H1 (cell line): ENCODE measurements around the gene C6orf58. TPM values are rescaled to one million over a fixed set of nuclear protein-coding genes. Genes with fewer than 3 reads are reported as not detected.

ENCODE experiments used
- CTCF ChIA-PET: fragments of 300-600 bp; sonication (Branson Sonifier 250); formaldehyde crosslinking; loops from one replicate; lab custom pipeline; 2021; ENCODE audit not compliant: partially characterized antibody; lab: Charles Lee
- POLR2A ChIA-PET: fragments of 300-600 bp; sonication (Branson Sonifier 250); formaldehyde crosslinking; loops from one replicate; lab custom pipeline; 2021; ENCODE audit warnings: inconsistent platforms; ENCODE audit not compliant: partially characterized antibody; lab: Charles Lee
- DNase-seq, 2 experiments: peaks; one replicate each; pipeline versions ENCODE4 v3.0.0 to v3.0.0-alpha.2; 2010 to 2022; ENCODE audit warnings: low spot score in 2 of 2, low read depth in 1 of 2, mixed read lengths in 1 of 2
- FAIRE-seq: peaks from 2 replicates; lab custom pipeline; 2011; peaks lifted over from hg19 to GRCh38; lab: Jason Lieb, UNC
- H2AFZ ChIP-seq: 2 replicates; pipeline ENCODE4 v1.8.1; 2012; ENCODE audit warnings: low read length, inconsistent platforms
- H2AK5ac ChIP-seq: 2 replicates; pipeline ENCODE4 v1.6.1; 2013; ENCODE audit warnings: low read depth, low read length
- H2BK120ac ChIP-seq: replicated peaks from 2 replicates; pipeline ENCODE3; 2013; ENCODE audit warnings: low read depth, low read length, inconsistent platforms
- H2BK12ac ChIP-seq: 2 replicates; pipeline ENCODE4 v1.6.1; 2013; ENCODE audit warnings: low read depth, low read length
- H2BK15ac ChIP-seq: 2 replicates; pipeline ENCODE4 v1.6.1; 2013; ENCODE audit warnings: low read length
- H2BK20ac ChIP-seq: 2 replicates; pipeline ENCODE4 v1.6.1; 2013; ENCODE audit warnings: low read length
- H2BK5ac ChIP-seq: 2 replicates; pipeline ENCODE4 v1.6.1; 2013; ENCODE audit warnings: low read depth, low read length
- H3K14ac ChIP-seq: 2 replicates; pipeline ENCODE4 v1.6.1; 2013; ENCODE audit warnings: inconsistent platforms; ENCODE audit not compliant: insufficient read length
- H3K18ac ChIP-seq: 2 replicates; pipeline ENCODE4 v1.6.1; 2013; ENCODE audit warnings: low read length; ENCODE audit errors: extremely low read depth
- H3K23ac ChIP-seq: 2 replicates; pipeline ENCODE4 v1.6.1; 2013; ENCODE audit warnings: inconsistent platforms; ENCODE audit not compliant: insufficient read length
- H3K23me2 ChIP-seq: 2 replicates; pipeline ENCODE4 v1.6.1; 2013; ENCODE audit warnings: low read depth, low read length
- H3K27ac ChIP-seq: 2 replicates; pipeline ENCODE4 v1.6.1; 2011; ENCODE audit warnings: low read depth, low read length, inconsistent platforms
- H3K27me3 ChIP-seq, 4 experiments: replicated peaks in 1 of 4; 1 replicate in 1 of 4; 2 replicates in 3 of 4; pipeline versions ENCODE4 v1.6.1 to v1.8.1; 2011 to 2013; ENCODE audit warnings: low read length in 3 of 4, mild to moderate bottlenecking in 3 of 4, inconsistent platforms in 2 of 4, mixed read lengths in 2 of 4, moderate library complexity in 1 of 4; ENCODE audit not compliant: control insufficient read depth in 3 of 4, insufficient read depth in 3 of 4; ENCODE audit errors: extremely low read depth in 1 of 4
- H3K36me3 ChIP-seq, 4 experiments: 2 replicates each; pipeline versions ENCODE4 v1.6.1 to v1.8.1; 2011 to 2013; ENCODE audit warnings: mild to moderate bottlenecking in 4 of 4, low read length in 3 of 4, moderate library complexity in 2 of 4, control low read depth in 1 of 4, inconsistent platforms in 1 of 4; ENCODE audit not compliant: insufficient read depth in 4 of 4, control insufficient read depth in 2 of 4
- H3K4ac ChIP-seq: replicated peaks from 2 replicates; pipeline ENCODE3; 2013; ENCODE audit warnings: low read length, low read depth, mixed read lengths, inconsistent platforms; ENCODE audit not compliant: insufficient read length
- H3K4me1 ChIP-seq, 4 experiments: replicated peaks in 1 of 4; 1 replicate in 1 of 4; 2 replicates in 3 of 4; pipeline versions ENCODE4 v1.6.1 to v1.8.1; 2011 to 2013; ENCODE audit warnings: low read length in 3 of 4, inconsistent platforms in 2 of 4, mixed read lengths in 1 of 4; ENCODE audit not compliant: insufficient read depth in 4 of 4, control insufficient read depth in 3 of 4
- H3K4me2 ChIP-seq, 2 experiments: 2 replicates each; pipeline versions ENCODE4 v1.6.1 to v1.8.1; 2011 to 2013; ENCODE audit warnings: low read depth in 2 of 2, low read length in 2 of 2, control low read depth in 1 of 2, inconsistent platforms in 1 of 2, mild to moderate bottlenecking in 1 of 2; ENCODE audit not compliant: insufficient read depth in 1 of 2
- H3K4me3 ChIP-seq, 4 experiments: fragments of 200-600, 300-600 bp in 1 of 4; sonication (generic), shearing (Covaris generic), sonication (Bioruptor Twin) in 1 of 4; 2 replicates each; pipeline versions ENCODE4 v1.5.1 to v1.8.1; 2011 to 2016; ENCODE audit warnings: low read length in 4 of 4, low read depth in 3 of 4, control low read depth in 2 of 4, inconsistent platforms in 2 of 4, mild to moderate bottlenecking in 2 of 4, mixed read lengths in 1 of 4, moderate library complexity in 1 of 4; ENCODE audit not compliant: insufficient read depth in 2 of 4; ENCODE audit errors: extremely low read depth in 1 of 4
- H3K56ac ChIP-seq: replicated peaks from 2 replicates; pipeline ENCODE3; 2013; ENCODE audit warnings: low read depth, mild to moderate bottlenecking, mixed read lengths, low read length, inconsistent platforms; ENCODE audit not compliant: insufficient read length
- H3K79me1 ChIP-seq: 2 replicates; pipeline ENCODE4 v1.6.1; 2013; ENCODE audit warnings: low read depth, low read length, control low read depth
- H3K79me2 ChIP-seq, 2 experiments: 2 replicates each; pipeline versions ENCODE4 v1.6.1 to v1.8.1; 2012 to 2013; ENCODE audit warnings: low read length in 2 of 2, mild to moderate bottlenecking in 2 of 2, inconsistent platforms in 1 of 2; ENCODE audit not compliant: insufficient read depth in 2 of 2, control insufficient read depth in 1 of 2
- H3K9ac ChIP-seq, 4 experiments: replicated peaks in 1 of 4; 1 replicate in 1 of 4; 2 replicates in 3 of 4; pipeline versions ENCODE4 v1.6.1 to v1.8.1; 2011 to 2013; ENCODE audit warnings: low read depth in 3 of 4, low read length in 3 of 4, control low read depth in 2 of 4, mild to moderate bottlenecking in 2 of 4, moderate library complexity in 2 of 4, inconsistent platforms in 1 of 4; ENCODE audit errors: extremely low read depth in 1 of 4
- H3K9me3 ChIP-seq, 2 experiments: 2 replicates each; pipeline versions ENCODE4 v1.6.1 to v1.8.1; 2012 to 2013; ENCODE audit warnings: mild to moderate bottlenecking in 2 of 2, moderate library complexity in 2 of 2, control low read depth in 1 of 2, inconsistent platforms in 1 of 2, low read depth in 1 of 2, low read length in 1 of 2, mixed read lengths in 1 of 2; ENCODE audit not compliant: insufficient read depth in 2 of 2
- H4K20me1 ChIP-seq, 2 experiments: replicated peaks in 1 of 2; 2 replicates each; pipeline versions ENCODE3 to v1.8.1; 2011 to 2013; ENCODE audit warnings: inconsistent platforms in 2 of 2, low read length in 2 of 2, mild to moderate bottlenecking in 1 of 2; ENCODE audit not compliant: insufficient read depth in 2 of 2, control insufficient read depth in 1 of 2
- H4K5ac ChIP-seq: 2 replicates; pipeline ENCODE4 v1.6.1; 2013; ENCODE audit warnings: low read length, low read depth, mixed read lengths, inconsistent platforms; ENCODE audit not compliant: insufficient read length
- H4K8ac ChIP-seq: 2 replicates; pipeline ENCODE4 v1.8.0; 2013; ENCODE audit warnings: mild to moderate bottlenecking, moderate library complexity, low read length, inconsistent platforms; ENCODE audit not compliant: insufficient read depth; ENCODE audit errors: extremely low read depth
- H4K91ac ChIP-seq: replicated peaks from 2 replicates; pipeline ENCODE3; 2013; ENCODE audit warnings: low read length, mixed read lengths, inconsistent platforms; ENCODE audit not compliant: insufficient read length
- BACH1 ChIP-seq: IDR thresholded peaks from 2 replicates; pipeline ENCODE4 v1.6.1; 2012; ENCODE audit warnings: low read length, improper control_type of control experiment
- EZH2 ChIP-seq: fragments of 200-600 bp; sonication (generic); IDR thresholded peaks from 2 replicates; pipeline ENCODE4 v1.7.1; 2012; ENCODE audit warnings: low read depth, mild to moderate bottlenecking, moderate library complexity, low read length, inconsistent platforms; ENCODE audit not compliant: severe bottlenecking
- TCF12 ChIP-seq: IDR thresholded peaks from 2 replicates; pipeline ENCODE4 v1.6.1; 2011; ENCODE audit warnings: low read depth, mild to moderate bottlenecking, low read length
- ZNF274 ChIP-seq: IDR thresholded peaks from 2 replicates; pipeline ENCODE4 v1.7.0; 2012; ENCODE audit warnings: low read length, borderline replicate concordance; ENCODE audit errors: extremely low read depth
- WGBS, 2 experiments: shearing (Covaris generic) in 1 of 2; methylation state at CpG; one replicate each; pipeline versions ENCODE4 v1.1.6 to v1.1.7; 2013 to 2015; ENCODE audit warnings: low lambda C conversion rate in 2 of 2, mixed read lengths in 2 of 2, inconsistent platforms in 1 of 2, low coverage in 1 of 2, missing lambda C conversion rate in 1 of 2; ENCODE audit not compliant: insufficient replicate concordance in 2 of 2, insufficient coverage in 1 of 2, insufficient read length in 1 of 2; ENCODE audit errors: extremely low coverage in 1 of 2, missing lambda C conversion rate in 1 of 2; 5-methylcytosine and 5-hydroxymethylcytosine counted together
- polyA plus RNA-seq, 7 experiments: library from polyadenylated mRNA; depleted of rRNA in 3 of 7; stranded (reverse) in 5 of 7; unstranded in 2 of 7; fragments of >200 nt in 5 of 7; fragments of 200-250 nt in 2 of 7; gene quantifications; 1 replicate in 5 of 7; 2 replicates in 1 of 7; 4 replicates in 1 of 7; pipeline versions ENCODE4 v1.2.1 to v1.2.3, GENCODE V29; 2011 to 2013; ENCODE audit warnings: missing spikeins in 2 of 7, mixed read lengths in 2 of 7
- total RNA-seq: library from RNA; stranded (reverse); fragmentation: NEBNext Ultra II Directional; extraction: Animal tissue kit (Norgen Biotek cat#: 25700); gene quantifications from 2 replicates; pipeline ENCODE4 v1.2.1, GENCODE V29; 2021

Gene C6orf58
- total and polyA plus RNA-seq, 2 of the 8 experiments (the other 6 are each of a cell fraction or from before 2014, with no cell fraction given) = not detected

DNA sequence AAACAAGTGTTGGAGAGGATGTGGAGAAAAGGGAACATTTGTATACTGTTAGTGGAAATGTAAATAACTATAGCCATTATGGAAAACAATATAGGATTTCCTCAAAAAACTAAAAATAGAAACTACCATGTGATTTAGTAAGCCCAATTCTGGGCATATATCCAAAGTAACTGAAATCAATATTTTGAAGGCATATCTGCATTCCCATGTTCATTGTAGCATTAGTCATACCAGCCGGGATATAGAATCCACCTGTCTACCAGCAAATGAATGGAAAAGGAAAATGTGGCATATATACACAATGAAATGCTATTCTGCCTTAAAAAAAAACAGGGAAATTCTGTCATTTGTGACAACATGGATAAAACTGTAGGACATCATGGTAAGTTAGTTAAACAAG lies 15.3 kb upstream of the C6orf58 start:
- Histone ChIP-seq H4K20me1 (no peaks in the 10 kb centered on the region), H4K8ac (no peak overlapping the region), H3K9me3 (no peaks in the 10 kb centered on the region), H2BK20ac (no peak overlapping the region), H3K27ac (no peak overlapping the region), H3K9ac (no peak overlapping the region), H3K79me1 (no peaks in the 10 kb centered on the region), H3K23ac (no peak overlapping the region), H3K4me3 (no peak overlapping the region), H3K23me2 (no peaks in the 10 kb centered on the region), H2BK120ac (no peak overlapping the region), H3K4me1 (no peaks in the 10 kb centered on the region), H3K18ac (no peak overlapping the region), H4K91ac (no peak overlapping the region), H2BK5ac (no peak overlapping the region), H2AFZ (no peak overlapping the region), H3K36me3 (no peaks in the 10 kb centered on the region), H3K4me2 (no peak overlapping the region), H2BK12ac (no peak overlapping the region), H3K56ac (no peak overlapping the region), H3K4ac (no peak overlapping the region), H2AK5ac (no peak overlapping the region), H3K14ac (no peak overlapping the region), H3K79me2 (no peaks in the 10 kb centered on the region), H4K5ac (no peak overlapping the region), H2BK15ac (no peak overlapping the region), H3K27me3 (no peaks in the 10 kb centered on the region)
- DNase-seq (no peak), FAIRE-seq (no peak)
- CTCF ChIA-PET = no interaction called here
- 63% methylated on average over 1 of the region's 1 CpG; no CpG with 5 or more reads in 1 of the 2 experiments for WGBS, 2 experiments
- POLR2A ChIA-PET = no interaction called here
- TF ChIP-seq TCF12 (no peak), BACH1 (no peak), ZNF274 (no peak), EZH2 (no peak)
